ENCODE measurements around the gene PLCL2.

PLCL2 gene

GRCh38 chr3:17035966-17036365 lies 151.2 kb downstream of the PLCL2 start:
- no peaks in the 10 kb centered on the region for H3K27me3 Mint-ChIP-seq

GRCh38 chr3:17038141-17038540 lies 153.4 kb downstream of the PLCL2 start:
- H3K4me1 Mint-ChIP-seq: peaks cover 7% of the 10 kb centered on the region

More at GRCh38 chr3:17035966-17036365, 151.2 kb downstream of the PLCL2 start:
- H3K9me3 Mint-ChIP-seq: no peaks in the 10 kb centered on the region
- H3K27ac Mint-ChIP-seq: no peak overlapping the region
- peaks cover 19% of the 10 kb centered on the region for H3K4me1 Mint-ChIP-seq
- H3K4me3 Mint-ChIP-seq: no peak overlapping the region
- peaks cover 18% of the 10 kb centered on the region for H3K36me3 Mint-ChIP-seq
- no peak for ATAC-seq

DNA sequence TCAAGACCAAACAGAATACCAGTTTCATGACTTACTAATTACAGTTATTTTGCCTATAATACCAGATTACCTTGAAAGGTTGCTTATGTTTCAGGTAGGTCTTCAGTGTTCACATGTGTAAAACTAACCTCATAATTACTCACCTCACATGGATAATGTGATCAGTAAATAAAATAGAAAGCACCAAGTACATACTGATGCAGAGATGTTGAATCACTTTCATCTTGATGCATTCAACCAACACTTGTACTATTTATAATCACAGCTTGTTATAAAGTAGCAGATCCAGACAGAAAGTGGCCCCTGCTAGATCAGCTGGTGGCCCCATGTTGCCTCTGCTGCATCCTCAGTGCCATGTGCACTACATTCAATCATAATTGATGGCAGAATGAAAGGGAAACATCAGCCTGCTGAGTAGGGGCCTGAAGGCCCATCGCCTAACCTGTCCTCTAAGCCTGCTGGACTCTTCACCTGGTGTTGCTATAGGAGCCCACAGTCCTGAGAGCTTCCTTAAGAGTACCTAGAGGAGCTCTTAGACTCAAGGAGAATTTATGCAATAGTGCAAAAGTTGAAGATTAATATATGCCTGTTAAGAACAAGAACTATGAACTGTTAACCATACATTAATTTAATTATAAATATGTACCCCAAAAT lies 154.3 kb downstream of the PLCL2 start:
- no peak overlapping the region for H3K4me3 Mint-ChIP-seq
- no peaks in the 10 kb centered on the region for H3K27me3 Mint-ChIP-seq
- no peak for ATAC-seq
- H3K4me1 Mint-ChIP-seq: peaks cover 12% of the 10 kb centered on the region
- no peak overlapping the region for H3K27ac Mint-ChIP-seq
- H3K36me3 Mint-ChIP-seq: peaks cover 24% of the 10 kb centered on the region
- no peaks in the 10 kb centered on the region for H3K9me3 Mint-ChIP-seq

More at GRCh38 chr3:17038141-17038540, 153.4 kb downstream of the PLCL2 start:
- Mint-ChIP-seq H3K27me3 (no peaks in the 10 kb centered on the region), H3K27ac (no peak overlapping the region), H3K9me3 (no peaks in the 10 kb centered on the region), H3K36me3 (peaks cover 19% of the 10 kb centered on the region), H3K4me3 (no peak overlapping the region)
- ATAC-seq: no peak

DNA sequence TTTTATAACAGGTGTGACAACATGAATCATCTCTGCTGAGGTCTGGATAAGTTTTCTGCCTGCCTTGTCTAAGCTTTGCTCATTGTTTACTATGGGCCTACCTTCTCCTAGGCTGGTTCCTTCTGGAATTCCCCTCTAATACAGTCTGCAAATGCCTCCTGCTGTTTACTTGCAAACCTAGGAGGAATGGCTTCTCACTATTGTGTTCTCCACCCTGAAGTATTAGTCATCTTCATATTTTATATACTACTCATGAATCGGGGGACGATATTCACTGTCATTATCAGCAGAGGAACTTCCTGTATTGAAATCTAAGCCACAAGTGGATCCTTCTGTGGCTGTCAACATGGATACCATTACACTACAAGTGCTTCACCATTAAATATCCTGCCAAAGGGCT lies 154.8 kb downstream of the PLCL2 start:
- no peak overlapping the region for H3K4me3 Mint-ChIP-seq
- no peaks in the 10 kb centered on the region for H3K9me3 Mint-ChIP-seq
- ATAC-seq: no peak
- H3K36me3 Mint-ChIP-seq: peaks cover 29% of the 10 kb centered on the region
- H3K27me3 Mint-ChIP-seq: no peaks in the 10 kb centered on the region
- peaks cover 16% of the 10 kb centered on the region for H3K4me1 Mint-ChIP-seq
- H3K27ac Mint-ChIP-seq: no peak overlapping the region

GRCh38 chr3:17040322-17040989 lies 155.7 kb downstream of the PLCL2 start:
- H3K4me3 Mint-ChIP-seq: no peak overlapping the region
- H3K27ac Mint-ChIP-seq: no peak overlapping the region
- ATAC-seq: no peak
- no peaks in the 10 kb centered on the region for H3K27me3 Mint-ChIP-seq
- no peaks in the 10 kb centered on the region for H3K9me3 Mint-ChIP-seq
- peaks cover 20% of the 10 kb centered on the region for H3K4me1 Mint-ChIP-seq
- H3K36me3 Mint-ChIP-seq: peaks cover 29% of the 10 kb centered on the region

DNA sequence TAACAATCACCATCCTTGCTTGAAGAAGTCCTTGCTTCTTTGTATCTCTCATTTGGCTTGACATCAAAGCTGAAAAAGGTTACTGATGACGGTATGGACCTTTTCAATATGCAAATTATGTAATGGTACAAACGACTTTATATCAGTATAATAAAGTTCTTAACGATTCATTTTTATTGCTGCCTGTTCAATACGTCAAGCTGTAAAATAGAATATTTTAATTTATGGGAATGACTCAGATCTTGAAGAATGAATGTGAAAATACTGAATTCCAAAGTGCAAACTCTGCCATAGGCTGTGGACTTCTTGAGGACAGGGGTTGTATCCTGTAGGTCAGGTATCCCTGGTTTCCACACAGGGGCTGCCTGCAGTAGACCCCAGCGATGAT lies 156.2 kb downstream of the PLCL2 start:
- Mint-ChIP-seq H3K4me3 (no peak overlapping the region), H3K27me3 (no peaks in the 10 kb centered on the region), H3K9me3 (no peaks in the 10 kb centered on the region), H3K4me1 (peaks cover 22% of the 10 kb centered on the region), H3K36me3 (peaks cover 31% of the 10 kb centered on the region), H3K27ac (no peak overlapping the region)
- ATAC-seq: no peak

GRCh38 chr3:17044855-17045254 lies 160.1 kb downstream of the PLCL2 start:
- no peak for ATAC-seq
- H3K4me3 Mint-ChIP-seq: no peak overlapping the region
- no peak overlapping the region for H3K27ac Mint-ChIP-seq
- H3K9me3 Mint-ChIP-seq: peaks cover 3% of the 10 kb centered on the region
- H3K4me1 Mint-ChIP-seq: peaks cover 26% of the 10 kb centered on the region
- H3K36me3 Mint-ChIP-seq: peaks cover 66% of the 10 kb centered on the region
- H3K27me3 Mint-ChIP-seq: no peaks in the 10 kb centered on the region

DNA sequence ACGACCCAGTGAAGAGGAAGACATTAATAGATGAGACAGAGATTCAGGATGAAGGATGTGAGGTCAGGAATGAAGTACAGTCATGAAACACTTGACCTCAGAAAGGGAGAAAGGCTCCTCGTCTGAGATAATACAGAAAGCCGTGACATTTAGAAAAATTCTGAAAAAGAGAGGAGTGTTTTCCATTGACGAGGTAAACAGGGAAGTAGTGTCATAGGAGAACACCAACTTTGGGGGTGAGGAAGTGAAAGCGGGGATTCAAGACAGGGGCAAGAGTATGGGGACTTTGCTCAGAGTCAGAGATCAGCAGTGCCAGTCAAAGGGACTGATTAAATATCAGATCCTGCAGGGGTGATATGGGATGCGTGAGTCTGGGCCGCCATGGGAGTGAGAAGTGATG lies 160.9 kb downstream of the PLCL2 start:
- H3K27ac Mint-ChIP-seq: no peak overlapping the region
- H3K27me3 Mint-ChIP-seq: no peaks in the 10 kb centered on the region
- no peak for ATAC-seq
- peaks cover 3% of the 10 kb centered on the region for H3K9me3 Mint-ChIP-seq
- peaks cover 72% of the 10 kb centered on the region for H3K36me3 Mint-ChIP-seq
- H3K4me1 Mint-ChIP-seq: peaks cover 35% of the 10 kb centered on the region
- H3K4me3 Mint-ChIP-seq: no peak overlapping the region

- no peak overlapping the region for H3K4me3 Mint-ChIP-seq
- no peak overlapping the region for H3K27ac Mint-ChIP-seq
- peaks cover 3% of the 10 kb centered on the region for H3K9me3 Mint-ChIP-seq
- H3K4me1 Mint-ChIP-seq: peaks cover 41% of the 10 kb centered on the region
- no peak for ATAC-seq
- peaks cover 75% of the 10 kb centered on the region for H3K36me3 Mint-ChIP-seq
- no peaks in the 10 kb centered on the region for H3K27me3 Mint-ChIP-seq
Observed at GRCh38 chr3:17046623-17047022, 161.9 kb downstream of the PLCL2 start.

- Mint-ChIP-seq H3K4me3 (no peak overlapping the region), H3K9me3 (peaks cover 3% of the 10 kb centered on the region), H3K36me3 (peaks cover 80% of the 10 kb centered on the region), H3K27ac (no peak overlapping the region), H3K4me1 (peaks cover 47% of the 10 kb centered on the region), H3K27me3 (no peaks in the 10 kb centered on the region)
- ATAC-seq: no peak
Observed at GRCh38 chr3:17047162-17047561, 162.4 kb downstream of the PLCL2 start.

GRCh38 chr3:17047894-17048293 lies 163.1 kb downstream of the PLCL2 start:
- H3K36me3 Mint-ChIP-seq: peaks cover 87% of the 10 kb centered on the region
- H3K4me1 Mint-ChIP-seq: peaks cover 53% of the 10 kb centered on the region
- ATAC-seq: no peak
- no peak overlapping the region for H3K27ac Mint-ChIP-seq
- peaks cover 3% of the 10 kb centered on the region for H3K9me3 Mint-ChIP-seq
- H3K27me3 Mint-ChIP-seq: no peaks in the 10 kb centered on the region
- H3K4me3 Mint-ChIP-seq: no peak overlapping the region

- Mint-ChIP-seq H3K4me1 (peaks cover 56% of the 10 kb centered on the region), H3K36me3 (peaks cover 92% of the 10 kb centered on the region), H3K27ac (no peak overlapping the region), H3K4me3 (no peak overlapping the region), H3K9me3 (peaks cover 3% of the 10 kb centered on the region), H3K27me3 (no peaks in the 10 kb centered on the region)
- ATAC-seq: no peak
Observed at GRCh38 chr3:17050071-17050470, 165.3 kb downstream of the PLCL2 start.

GRCh38 chr3:17050506-17050905 lies 165.8 kb downstream of the PLCL2 start:
- peaks cover 56% of the 10 kb centered on the region for H3K4me1 Mint-ChIP-seq
- ATAC-seq: no peak
- H3K36me3 Mint-ChIP-seq: peaks cover 92% of the 10 kb centered on the region
- no peak overlapping the region for H3K4me3 Mint-ChIP-seq
- H3K27ac Mint-ChIP-seq: no peak overlapping the region
- H3K27me3 Mint-ChIP-seq: no peaks in the 10 kb centered on the region
- peaks cover 3% of the 10 kb centered on the region for H3K9me3 Mint-ChIP-seq

- peaks cover 51% of the 10 kb centered on the region for H3K4me1 Mint-ChIP-seq
- H3K27ac Mint-ChIP-seq: no peak overlapping the region
- no peaks in the 10 kb centered on the region for H3K27me3 Mint-ChIP-seq
- H3K9me3 Mint-ChIP-seq: peaks cover 3% of the 10 kb centered on the region
- H3K36me3 Mint-ChIP-seq: peaks cover 90% of the 10 kb centered on the region
- H3K4me3 Mint-ChIP-seq: no peak overlapping the region
- ATAC-seq: peak; percentile 83
Observed at GRCh38 chr3:17052363-17052762, 167.6 kb downstream of the PLCL2 start.

GRCh38 chr3:17054301-17054981 lies 169.7 kb downstream of the PLCL2 start:
- Mint-ChIP-seq H3K27ac (peak overlapping the region; percentile 70), H3K4me1 (peaks cover 56% of the 10 kb centered on the region), H3K9me3 (no peaks in the 10 kb centered on the region), H3K36me3 (peaks cover 92% of the 10 kb centered on the region), H3K4me3 (no peak overlapping the region), H3K27me3 (no peaks in the 10 kb centered on the region)
- ATAC-seq: no peak

DNA sequence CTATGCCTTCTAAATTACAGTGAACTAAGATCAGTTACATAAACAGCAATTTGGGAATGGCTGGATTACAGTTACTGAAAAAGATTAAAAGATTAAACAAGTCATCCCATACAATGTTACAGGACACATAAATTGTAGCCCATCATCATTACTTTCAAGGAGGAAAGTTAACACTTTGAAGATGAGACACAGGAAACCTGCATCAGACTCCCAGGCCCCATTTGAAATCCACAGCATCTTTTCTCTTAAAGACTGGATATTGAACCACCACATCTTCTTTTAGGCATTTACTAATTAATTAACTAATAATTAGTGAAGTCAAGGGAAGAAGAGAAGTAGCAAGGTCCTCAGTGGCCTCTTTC lies 170.2 kb downstream of the PLCL2 start:
- H3K4me1 Mint-ChIP-seq: peaks cover 52% of the 10 kb centered on the region
- no peaks in the 10 kb centered on the region for H3K9me3 Mint-ChIP-seq
- peaks cover 92% of the 10 kb centered on the region for H3K36me3 Mint-ChIP-seq
- H3K27me3 Mint-ChIP-seq: no peaks in the 10 kb centered on the region
- no peak for ATAC-seq
- H3K27ac Mint-ChIP-seq: peak overlapping the region; percentile 70
- H3K4me3 Mint-ChIP-seq: no peak overlapping the region
